ENCODE measurements around the gene C11orf42.

The C11orf42 gene

GRCh38 chr11:6258141-6258540 lies 52.8 kb downstream of the C11orf42 start:
- no peak for DNase-seq (ENCODE audit: low spot score)

GRCh38 chr11:6258571-6259081 lies 53.3 kb downstream of the C11orf42 start:
- DNase-seq (ENCODE audit: low spot score), result no peak

DNA sequence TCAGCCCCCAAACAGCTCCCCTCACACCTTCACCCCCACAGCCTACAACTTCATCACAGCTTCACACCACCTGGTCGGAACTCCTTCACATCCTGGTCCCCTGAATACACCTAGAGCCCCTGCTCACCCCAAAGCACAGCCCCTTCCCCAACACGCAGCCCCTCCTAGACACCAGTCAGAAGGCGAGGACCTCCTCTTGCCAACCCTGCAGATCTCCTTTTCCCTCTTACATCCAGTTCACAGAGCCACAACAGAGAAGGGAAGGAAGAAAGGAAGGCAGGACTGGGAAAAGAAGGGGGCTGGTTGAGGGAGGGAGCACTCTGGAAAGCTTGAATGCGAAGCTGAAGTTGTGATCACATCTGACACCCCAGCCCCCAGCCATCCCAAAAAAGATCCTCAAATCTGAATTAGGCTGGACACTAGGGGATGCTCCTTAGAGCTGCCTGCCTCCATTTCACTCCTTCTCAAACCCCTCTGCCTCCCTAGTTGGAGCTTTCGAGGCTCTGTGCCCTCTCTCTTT lies 54.9 kb downstream of the C11orf42 start:
- DNase-seq (ENCODE audit: low spot score), result no peak
